NCI-H82 (cell line): Measurements from ENCODE around the gene ITPKB.
"Not testable (repeated sequence)": the region's sequence is repeated elsewhere in the genome, so short reads cannot be mapped to it uniquely, and the experiment has no call there.

Experiments
- DNase-seq: peaks from one replicate; lab custom pipeline; 2025; lab: John Stamatoyannopoulos, UW

Gene ITPKB

GRCh38 chr1:226730836-226731235 lies 8.2 kb downstream of the ITPKB start:
- no peak for DNase-seq

DNA sequence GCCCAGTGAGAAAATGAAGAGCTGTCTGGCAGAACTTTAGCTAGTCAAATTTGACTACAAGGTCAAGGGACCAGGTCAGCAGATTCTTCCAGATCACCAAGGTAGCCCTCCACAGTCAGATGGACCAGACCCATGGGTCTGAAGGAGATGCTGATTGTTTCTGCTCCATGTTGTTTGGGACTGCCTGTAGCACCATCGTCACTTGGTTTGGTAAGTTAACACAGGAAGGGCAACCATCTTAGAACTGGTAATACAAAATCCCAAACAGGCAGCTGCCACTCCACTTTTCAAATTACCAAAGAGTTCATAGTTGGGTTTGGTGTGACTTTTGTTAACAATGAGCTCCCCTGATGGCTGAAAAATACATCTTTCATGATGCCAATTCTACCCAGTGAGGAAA lies 9.0 kb downstream of the ITPKB start:
- no peak for DNase-seq

- DNase-seq: no peak
Observed at GRCh38 chr1:226728448-226728847, 10.6 kb downstream of the ITPKB start.

- no peak for DNase-seq
Observed at GRCh38 chr1:226725897-226726267, 13.2 kb downstream of the ITPKB start.

- DNase-seq: peak; percentile 83
Observed at GRCh38 chr1:226723657-226724532, 15.2 kb downstream of the ITPKB start.

DNA sequence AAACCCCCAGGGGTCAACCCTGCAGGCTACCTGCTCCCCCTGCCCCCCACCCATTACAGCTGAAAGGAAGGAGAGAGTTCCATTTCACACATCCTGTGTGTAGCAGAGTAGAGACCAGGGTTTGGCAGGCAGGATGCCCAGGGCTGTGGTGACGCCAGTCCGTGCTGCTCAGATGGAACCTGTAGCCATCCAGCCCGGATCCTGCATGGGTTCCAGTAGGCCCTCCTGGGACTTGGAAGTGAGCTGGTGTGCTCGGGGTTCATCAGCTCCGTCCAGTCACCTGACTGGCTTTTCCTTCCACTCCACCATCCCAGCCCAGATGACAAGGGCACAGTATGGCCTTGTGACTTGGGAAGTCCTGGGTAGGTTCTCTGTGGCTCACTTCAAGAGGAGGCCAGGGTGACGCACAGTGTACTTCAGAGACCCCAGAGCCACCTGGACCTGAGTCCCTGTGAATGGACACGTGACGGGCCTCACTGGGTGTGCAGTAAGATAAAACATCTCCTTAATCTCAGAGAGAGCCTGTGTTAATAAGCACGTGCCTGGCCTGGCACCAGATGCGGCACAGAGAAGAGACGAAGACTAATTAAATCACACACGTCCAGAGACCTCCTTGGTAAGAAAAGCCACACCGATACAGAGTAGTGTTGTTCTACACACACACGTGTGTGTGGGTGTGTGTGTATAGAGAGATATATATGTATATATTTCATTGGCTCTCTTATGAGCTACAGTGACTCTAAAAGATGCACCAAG lies 16.0 kb downstream of the ITPKB start:
- peak; percentile 68 for DNase-seq

DNA sequence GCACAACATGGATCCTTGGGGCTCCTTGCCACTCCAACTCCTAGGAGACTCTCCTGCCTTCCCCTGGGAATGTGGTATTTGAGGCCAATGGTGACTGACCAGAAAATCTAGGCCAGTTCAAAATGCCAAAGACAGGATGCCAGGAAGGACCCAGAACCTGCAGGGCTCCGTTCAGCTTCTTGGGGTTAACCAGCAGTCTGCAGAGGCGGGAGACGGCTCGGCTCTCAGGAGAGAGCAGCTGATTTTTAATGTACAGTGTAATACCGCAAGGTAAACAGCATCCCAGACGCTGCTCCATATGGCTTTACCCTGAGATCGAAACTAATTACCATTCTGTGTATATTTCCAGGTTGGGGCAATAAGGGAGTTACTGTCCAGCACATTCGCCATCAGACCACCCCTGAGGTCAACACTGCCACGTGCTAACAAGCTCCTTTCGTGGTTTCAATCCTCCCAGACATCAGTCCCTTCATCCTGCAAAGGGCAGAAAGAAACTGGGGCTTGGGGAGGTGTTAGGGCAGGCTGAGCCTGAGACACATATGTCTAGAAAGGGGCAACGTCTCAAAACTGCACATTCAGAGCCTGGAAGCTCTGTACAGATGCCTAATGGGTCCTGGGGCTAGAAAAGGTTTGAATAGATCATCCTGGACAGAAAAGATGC lies 16.7 kb downstream of the ITPKB start:
- DNase-seq: peak; percentile 81

GRCh38 chr1:226720574-226720973 lies 18.5 kb downstream of the ITPKB start:
- not testable (repeated sequence) for DNase-seq

- DNase-seq: peak; percentile 32
Observed at GRCh38 chr1:226719596-226720387, 19.3 kb downstream of the ITPKB start.

GRCh38 chr1:226717256-226717909 lies 21.7 kb downstream of the ITPKB start:
- DNase-seq: no peak

DNA sequence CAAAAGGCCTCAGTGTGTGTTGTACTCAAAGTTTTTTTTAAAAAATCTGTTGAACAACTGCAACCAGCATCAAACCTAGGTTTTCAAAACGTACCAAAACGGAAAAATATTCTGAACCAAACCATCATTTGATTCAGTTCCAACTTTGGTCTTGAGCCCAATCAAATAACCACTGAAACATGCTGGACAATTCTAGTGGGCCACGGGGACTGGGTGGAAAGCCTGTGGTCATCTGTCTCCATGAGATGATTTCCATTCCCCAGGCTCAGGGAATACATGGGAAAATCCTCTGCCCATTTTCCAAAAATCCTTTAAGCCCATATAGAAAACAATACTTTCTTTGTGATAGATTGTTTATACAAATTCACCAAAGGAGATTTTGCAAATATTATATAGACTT lies 22.5 kb downstream of the ITPKB start:
- DNase-seq: no peak

GRCh38 chr1:226714148-226714547 lies 24.9 kb downstream of the ITPKB start:
- no peak for DNase-seq

- no peak for DNase-seq
Observed at GRCh38 chr1:226712742-226713419, 26.2 kb downstream of the ITPKB start.

GRCh38 chr1:226711976-226712741 lies 26.9 kb downstream of the ITPKB start:
- DNase-seq: no peak

GRCh38 chr1:226710501-226710900 lies 28.6 kb downstream of the ITPKB start:
- DNase-seq: no peak

DNA sequence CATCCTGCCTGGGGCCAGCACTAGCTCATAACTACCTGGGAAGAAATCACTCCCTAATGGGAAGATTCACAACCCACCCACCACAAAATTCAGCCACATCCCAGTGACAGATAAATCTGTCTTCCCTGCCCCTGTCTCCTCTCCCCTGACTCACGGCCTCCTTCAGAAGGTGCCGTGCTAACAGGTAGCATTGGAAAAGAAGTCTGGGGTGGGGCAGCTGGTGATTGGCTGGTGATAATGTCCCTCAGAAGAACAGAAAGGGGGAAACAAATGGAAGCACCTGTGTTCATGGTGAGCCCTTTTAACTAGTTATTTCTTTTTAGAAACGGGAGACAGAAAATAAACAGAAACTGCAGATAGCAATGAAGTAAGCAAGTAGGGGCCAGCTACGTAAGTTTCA lies 29.1 kb downstream of the ITPKB start:
- no peak for DNase-seq

GRCh38 chr1:226708967-226709396 lies 30.1 kb downstream of the ITPKB start:
- DNase-seq: peak; percentile 79

DNA sequence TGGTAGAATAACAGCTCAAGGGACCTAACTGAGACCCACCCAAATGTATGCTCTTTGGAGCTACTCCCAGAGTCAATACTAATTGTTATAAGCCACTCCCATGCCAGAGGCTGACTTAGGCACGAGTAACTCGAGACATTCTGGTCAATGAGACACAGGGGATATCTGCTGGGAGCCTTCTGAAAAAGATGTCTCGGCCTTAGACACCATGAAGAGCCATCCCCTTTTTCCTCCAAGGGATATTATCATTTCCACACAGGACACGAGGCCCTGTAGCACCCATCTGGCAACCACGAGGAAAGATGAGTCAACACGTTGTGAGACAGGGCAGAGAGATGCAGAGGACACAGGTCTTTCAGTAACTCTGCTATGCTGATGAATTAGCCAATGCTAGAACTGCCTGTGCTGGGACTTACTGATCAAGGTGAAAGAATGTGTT lies 30.7 kb downstream of the ITPKB start:
- DNase-seq: peak; percentile 72

DNA sequence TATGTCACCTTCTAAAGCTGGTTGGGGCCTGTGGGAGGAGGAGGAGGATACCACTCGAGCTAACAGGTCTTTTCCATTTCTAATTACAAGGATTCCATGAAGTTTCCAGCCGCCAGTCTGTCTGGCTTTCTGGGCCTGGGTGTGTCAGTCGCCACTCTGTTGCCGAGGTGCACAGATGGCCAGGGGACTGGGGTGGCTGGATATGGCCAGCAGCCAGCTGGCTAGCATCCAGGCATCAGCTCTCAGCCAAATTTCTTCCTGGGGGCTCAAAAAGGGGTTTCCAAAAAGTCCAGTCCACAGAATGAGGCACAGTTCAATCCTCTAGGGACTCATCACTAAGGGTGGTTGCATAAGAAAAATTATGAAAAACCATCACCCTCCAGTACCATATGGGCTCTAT lies 32.4 kb downstream of the ITPKB start:
- peak; percentile 98 for DNase-seq
